ENCODE data around the gene NIPAL3.
A peak's percentile ranks its signal among the peaks of the same experiment; 100 is the strongest.
"Not testable (repeated sequence)": the region's sequence is repeated elsewhere in the genome, so short reads cannot be mapped to it uniquely, and the experiment has no call there.

The NIPAL3 gene

GRCh38 chr1:24425441-24425840, 9.8 kb downstream of the NIPAL3 start:
- DNase-seq = no peak

GRCh38 chr1:24425922-24426321, 10.3 kb downstream of the NIPAL3 start:
- no peak for DNase-seq

GRCh38 chr1:24426744-24427544, 11.3 kb downstream of the NIPAL3 start:
- peak; percentile 41 for DNase-seq

GRCh38 chr1:24427545-24427862, 11.9 kb downstream of the NIPAL3 start:
- peak; percentile 30 for DNase-seq

- no peak for DNase-seq
Observed at GRCh38 chr1:24435782-24436365, 20.3 kb downstream of the NIPAL3 start.

- no peak for DNase-seq
Observed at GRCh38 chr1:24437631-24438396, 22.2 kb downstream of the NIPAL3 start.

GRCh38 chr1:24438423-24438901, 22.9 kb downstream of the NIPAL3 start:
- DNase-seq = peak; percentile 23

GRCh38 chr1:24440436-24440835, 24.8 kb downstream of the NIPAL3 start:
- no peak for DNase-seq

- DNase-seq = no peak
Observed at GRCh38 chr1:24441480-24441879, 25.9 kb downstream of the NIPAL3 start.

- no peak for DNase-seq
Observed at GRCh38 chr1:24441996-24442668, 26.5 kb downstream of the NIPAL3 start.

- DNase-seq = no peak
Observed at GRCh38 chr1:24442764-24443163, 27.2 kb downstream of the NIPAL3 start.

GRCh38 chr1:24443241-24443656, 27.6 kb downstream of the NIPAL3 start:
- no peak for DNase-seq

GRCh38 chr1:24446446-24446845, 30.8 kb downstream of the NIPAL3 start:
- not testable (repeated sequence) for DNase-seq

GRCh38 chr1:24450316-24450715, 34.7 kb downstream of the NIPAL3 start:
- no peak for DNase-seq

GRCh38 chr1:24450857-24451397, 35.3 kb downstream of the NIPAL3 start:
- no peak for DNase-seq

GRCh38 chr1:24451746-24452145, 36.1 kb downstream of the NIPAL3 start:
- no peak for DNase-seq

GRCh38 chr1:24452922-24453485, 37.4 kb downstream of the NIPAL3 start:
- DNase-seq = no peak

GRCh38 chr1:24454673-24455072, 39.1 kb downstream of the NIPAL3 start:
- DNase-seq = no peak

GRCh38 chr1:24455272-24455671, 39.7 kb downstream of the NIPAL3 start:
- DNase-seq = no peak

- DNase-seq = no peak
Observed at GRCh38 chr1:24457866-24458265, 42.3 kb downstream of the NIPAL3 start.

GRCh38 chr1:24459551-24460266, 44.1 kb downstream of the NIPAL3 start:
- DNase-seq = no peak

GRCh38 chr1:24462128-24462527, 46.5 kb downstream of the NIPAL3 start:
- not testable (repeated sequence) for DNase-seq

Data from COR-L47 (cell line).